Bronchial epithelial cell (primary cell): ENCODE measurements around the gene MAL. TPM values are rescaled to one million over a fixed set of nuclear protein-coding genes. Genes with fewer than 3 reads are reported as not detected.

Experiments
- DNase-seq: peaks from one replicate; pipeline ENCODE4 v3.0.0-alpha.2; 2010; ENCODE audit warnings: low read depth
- FAIRE-seq: peaks from 2 replicates; lab custom pipeline; 2011; peaks lifted over from hg19 to GRCh38; lab: Jason Lieb, UNC
- H3K27me3 ChIP-seq: 2 replicates; pipeline ENCODE4 v1.5.1; 2011; ENCODE audit warnings: low read length; ENCODE audit not compliant: control insufficient read depth, insufficient read depth
- H3K36me3 ChIP-seq: 2 replicates; pipeline ENCODE4 v1.5.1; 2011; ENCODE audit warnings: low read length; ENCODE audit not compliant: control insufficient read depth, insufficient read depth
- H3K4me3 ChIP-seq: 2 replicates; pipeline ENCODE4 v1.5.1; 2011; ENCODE audit warnings: mild to moderate bottlenecking, low read depth, low read length, control low read depth
- total RNA-seq: library from RNA; depleted of rRNA; stranded (reverse); fragments of >200 nt; gene quantifications from 2 replicates; pipeline ENCODE4 v1.2.1, GENCODE V29; 2014
- TF ChIP-seq, protein P1 (sequence below): IDR thresholded peaks from 2 replicates; pipeline ENCODE4 v1.5.1; 2011; ENCODE audit warnings: mild to moderate bottlenecking, moderate library complexity, low read length, control low read depth, inconsistent platforms; ENCODE audit not compliant: insufficient read depth, severe bottlenecking

MAL gene
- total RNA-seq, 1 donor from 2014 or later = 1.1 TPM

DNA sequence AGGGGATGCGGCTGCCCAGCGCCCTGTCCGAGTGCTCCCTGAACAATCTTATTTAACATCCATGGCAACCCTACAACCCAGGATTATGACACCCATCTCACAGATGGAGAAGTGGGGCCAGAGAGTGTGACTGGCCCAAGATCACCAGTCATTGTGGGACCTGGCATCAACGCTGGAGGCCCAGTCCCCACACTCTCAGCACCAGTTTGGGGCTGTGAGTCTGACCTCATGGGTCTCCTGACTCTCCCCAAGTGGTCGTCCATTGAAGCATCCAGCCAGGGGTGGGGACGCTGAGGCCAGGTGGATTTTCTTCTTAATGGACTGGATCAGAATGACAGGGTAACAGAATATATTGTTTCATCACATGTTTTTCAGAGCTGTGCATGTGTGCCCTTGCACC, 24.5 kb downstream of the MAL start:
- Histone ChIP-seq H3K36me3 (no peaks in the 10 kb centered on the region), H3K4me3 (no peak overlapping the region), H3K27me3 (peaks cover 2% of the 10 kb centered on the region)
- FAIRE-seq (no peak), DNase-seq (no peak)
- TF ChIP-seq, protein P1, sequence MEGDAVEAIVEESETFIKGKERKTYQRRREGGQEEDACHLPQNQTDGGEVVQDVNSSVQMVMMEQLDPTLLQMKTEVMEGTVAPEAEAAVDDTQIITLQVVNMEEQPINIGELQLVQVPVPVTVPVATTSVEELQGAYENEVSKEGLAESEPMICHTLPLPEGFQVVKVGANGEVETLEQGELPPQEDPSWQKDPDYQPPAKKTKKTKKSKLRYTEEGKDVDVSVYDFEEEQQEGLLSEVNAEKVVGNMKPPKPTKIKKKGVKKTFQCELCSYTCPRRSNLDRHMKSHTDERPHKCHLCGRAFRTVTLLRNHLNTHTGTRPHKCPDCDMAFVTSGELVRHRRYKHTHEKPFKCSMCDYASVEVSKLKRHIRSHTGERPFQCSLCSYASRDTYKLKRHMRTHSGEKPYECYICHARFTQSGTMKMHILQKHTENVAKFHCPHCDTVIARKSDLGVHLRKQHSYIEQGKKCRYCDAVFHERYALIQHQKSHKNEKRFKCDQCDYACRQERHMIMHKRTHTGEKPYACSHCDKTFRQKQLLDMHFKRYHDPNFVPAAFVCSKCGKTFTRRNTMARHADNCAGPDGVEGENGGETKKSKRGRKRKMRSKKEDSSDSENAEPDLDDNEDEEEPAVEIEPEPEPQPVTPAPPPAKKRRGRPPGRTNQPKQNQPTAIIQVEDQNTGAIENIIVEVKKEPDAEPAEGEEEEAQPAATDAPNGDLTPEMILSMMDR = no peak

DNA sequence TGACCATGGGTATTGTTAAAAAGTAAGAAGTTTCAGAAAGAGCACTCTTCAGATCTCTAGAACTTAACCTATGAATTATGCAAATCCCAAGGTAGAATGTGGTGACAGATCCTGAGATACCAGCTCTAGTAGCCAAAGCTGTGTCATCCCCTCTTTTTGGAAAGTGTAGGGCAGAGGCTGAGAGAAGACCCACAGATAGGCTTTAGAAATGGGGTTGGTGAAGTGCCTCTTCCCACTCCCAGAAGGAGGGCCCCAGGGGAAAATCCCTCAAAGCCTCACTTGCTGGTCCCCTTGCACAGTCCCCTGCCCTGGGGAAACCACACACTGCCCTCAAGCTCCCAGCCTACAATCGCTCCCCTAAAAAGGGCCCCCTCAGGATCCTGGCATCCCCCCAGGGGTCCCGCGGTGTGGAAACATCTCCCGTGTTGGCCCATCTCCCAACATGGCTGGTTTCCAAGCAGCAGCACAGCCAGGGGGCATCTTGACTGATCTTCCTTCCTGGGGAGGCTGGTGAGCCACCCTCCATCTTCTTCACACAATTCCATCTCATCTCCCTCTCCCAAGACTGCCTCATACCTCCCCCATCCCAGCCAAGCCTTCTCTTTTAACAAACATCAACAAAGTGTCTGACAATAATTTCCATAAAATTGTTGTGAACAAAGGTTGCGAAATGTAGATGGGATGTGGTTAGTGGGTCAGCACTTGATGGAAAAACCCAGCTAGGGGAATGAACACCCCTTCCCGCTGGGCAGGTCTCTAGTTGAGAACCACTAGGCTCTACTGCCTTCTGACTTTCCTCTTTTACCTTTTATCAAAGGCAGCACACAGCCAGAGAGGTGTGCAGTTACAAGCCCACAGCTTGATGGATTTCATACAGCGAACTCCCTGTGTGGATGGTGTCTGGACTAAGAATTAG, 25.1 kb downstream of the MAL start:
- TF ChIP-seq, protein P1 = no peak
- no peak overlapping the region for H3K4me3 ChIP-seq
- H3K27me3 ChIP-seq = peaks cover 2% of the 10 kb centered on the region
- H3K36me3 ChIP-seq = no peaks in the 10 kb centered on the region
- no peak for FAIRE-seq
- no peak for DNase-seq

DNA sequence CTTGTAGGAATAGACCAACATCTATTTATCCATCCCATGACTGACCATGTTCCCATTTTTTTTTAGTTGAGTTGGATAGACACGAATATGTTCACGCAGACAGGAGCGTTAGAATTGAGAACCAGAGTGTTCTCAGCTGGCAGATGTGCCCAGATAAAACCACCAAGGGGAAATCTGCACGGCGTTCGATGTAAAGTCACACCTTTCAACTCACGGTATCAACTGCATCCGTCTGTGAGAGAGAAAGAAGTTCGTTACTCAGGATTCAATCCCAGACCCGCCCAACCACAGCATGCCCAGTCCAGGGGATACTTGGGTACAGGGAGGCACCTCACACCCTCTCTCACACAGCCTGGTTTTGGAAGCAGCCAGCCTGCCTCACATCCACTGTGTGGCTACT, 26.1 kb downstream of the MAL start:
- no peak for DNase-seq
- TF ChIP-seq, protein P1 = no peak
- H3K36me3 ChIP-seq = no peaks in the 10 kb centered on the region
- no peak for FAIRE-seq
- no peak overlapping the region for H3K4me3 ChIP-seq
- H3K27me3 ChIP-seq = peaks cover 2% of the 10 kb centered on the region

DNA sequence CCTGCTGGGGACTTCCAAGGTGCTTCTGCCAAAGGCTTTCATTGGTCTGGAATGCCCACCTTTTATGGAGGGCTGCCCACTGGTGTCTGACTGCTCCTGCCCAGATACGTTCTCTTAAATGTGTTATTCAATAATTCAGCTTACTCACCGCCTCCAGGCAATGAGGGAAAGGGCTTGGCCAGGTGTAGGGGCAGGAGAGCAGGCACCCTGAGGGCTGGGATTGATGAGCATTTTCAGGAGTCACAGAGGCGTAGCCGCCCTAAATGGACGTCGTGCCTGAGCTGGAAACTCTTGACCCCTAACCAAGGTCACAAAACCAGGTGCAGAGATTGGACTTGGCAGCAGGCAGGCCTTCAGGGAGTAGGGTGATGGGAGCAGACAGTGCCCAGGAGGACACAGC, 26.8 kb downstream of the MAL start:
- TF ChIP-seq, protein P1 = no peak
- DNase-seq (peak; percentile 26), FAIRE-seq (no peak)
- H3K4me3 ChIP-seq = no peak overlapping the region
- H3K27me3 ChIP-seq = peaks cover 2% of the 10 kb centered on the region
- no peaks in the 10 kb centered on the region for H3K36me3 ChIP-seq

DNA sequence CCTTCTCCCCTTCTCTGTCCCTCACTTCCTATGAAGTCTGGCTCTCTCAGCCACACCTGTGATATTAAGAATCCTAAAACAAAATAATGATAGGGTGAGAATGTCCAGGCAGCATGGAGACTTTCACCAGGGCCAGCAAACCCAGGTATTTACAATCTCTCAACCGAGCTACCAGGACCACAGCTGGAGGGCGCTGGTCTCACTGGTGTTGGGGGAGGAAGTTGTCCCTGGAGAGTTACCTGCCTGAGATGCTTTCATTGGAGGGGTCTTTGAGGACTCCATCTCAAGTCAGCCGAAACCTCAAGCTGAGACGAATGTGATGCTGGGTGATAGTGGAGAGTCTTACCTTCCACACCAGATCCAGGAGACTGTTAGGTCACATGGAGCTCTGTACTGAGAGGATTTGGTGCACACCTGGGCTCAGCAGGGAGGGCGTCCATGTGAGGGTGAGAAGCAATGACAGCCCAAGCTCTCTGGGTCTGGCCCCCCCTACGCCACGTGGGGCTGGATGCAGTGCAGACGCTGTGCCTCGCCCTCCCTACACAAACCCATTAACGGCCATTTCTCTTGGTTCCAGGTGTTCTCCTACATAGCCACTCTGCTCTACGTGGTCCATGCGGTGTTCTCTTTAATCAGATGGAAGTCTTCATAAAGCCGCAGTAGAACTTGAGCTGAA, 27.4 kb downstream of the MAL start:
- Histone ChIP-seq H3K36me3 (no peaks in the 10 kb centered on the region), H3K27me3 (peaks cover 2% of the 10 kb centered on the region), H3K4me3 (no peak overlapping the region)
- FAIRE-seq (no peak), DNase-seq (no peak)
- TF ChIP-seq, protein P1 = no peak
